Activated B cell treated with CpG ODN at 0.5 μM for 24 hours (primary cell): ENCODE data around the gene PFDN4. TPM values are rescaled to one million over a fixed set of nuclear protein-coding genes. Genes with fewer than 3 reads are reported as not detected.

Source experiments
- ATAC-seq: fragments of 200-7000 bp; cut with Tn5 transposase; one replicate; pipeline ENCODE4 v1.10.0; 2021; ENCODE audit warnings: low read depth, mild to moderate bottlenecking, moderate library complexity
- CTCF ChIA-PET: fragments of 350-600 bp; sonication (Branson Sonifier 250); formaldehyde crosslinking; loops from one replicate; lab custom pipeline; 2021; ENCODE audit warnings: antibody characterized with exemption; lab: Charles Lee
- POLR2A ChIA-PET: fragments of 350-600 bp; sonication (Branson Sonifier 250); formaldehyde crosslinking; loops from one replicate; lab custom pipeline; 2021; ENCODE audit warnings: antibody characterized with exemption; lab: Charles Lee
- DNase-seq: peaks from one replicate; pipeline ENCODE4 v3.0.0; 2022
- H3K27ac Mint-ChIP-seq: one replicate; pipeline ENCODE4 v1.8.0; 2020; ENCODE audit warnings: mixed read lengths
- H3K27me3 Mint-ChIP-seq: one replicate; pipeline ENCODE4 v1.8.0; 2021; ENCODE audit warnings: mixed read lengths
- H3K36me3 Mint-ChIP-seq: one replicate; pipeline ENCODE4 v1.8.0; 2021; ENCODE audit warnings: low read depth, mixed read lengths
- H3K4me1 Mint-ChIP-seq: one replicate; pipeline ENCODE4 v1.8.0; 2021; ENCODE audit warnings: mixed read lengths
- H3K4me3 Mint-ChIP-seq: one replicate; pipeline ENCODE4 v1.8.0; 2020; ENCODE audit warnings: mild to moderate bottlenecking, mixed read lengths
- H3K9me3 Mint-ChIP-seq: one replicate; pipeline ENCODE4 v1.8.0; 2020; ENCODE audit warnings: mixed read lengths
- intact Hi-C: fragments of 100-400 bp; cut with micrococcal nuclease; formaldehyde crosslinking; loops from one replicate; pipeline ENCODE4 v1.15.1; 2024
- total RNA-seq: library from RNA; stranded (reverse); gene quantifications from 2 replicates; pipeline ENCODE4 v1.2.3, GENCODE V29; 2022
- TF ChIP-seq, protein P1 (sequence below): fragments of 200-600 bp; IDR thresholded peaks from one replicate; pipeline ENCODE4 v1.8.0; 2022; ENCODE audit warnings: antibody characterized with exemption, mild to moderate bottlenecking

PFDN4 gene
- total RNA-seq, 1 donor from 2014 or later = 16.5 TPM

DNA sequence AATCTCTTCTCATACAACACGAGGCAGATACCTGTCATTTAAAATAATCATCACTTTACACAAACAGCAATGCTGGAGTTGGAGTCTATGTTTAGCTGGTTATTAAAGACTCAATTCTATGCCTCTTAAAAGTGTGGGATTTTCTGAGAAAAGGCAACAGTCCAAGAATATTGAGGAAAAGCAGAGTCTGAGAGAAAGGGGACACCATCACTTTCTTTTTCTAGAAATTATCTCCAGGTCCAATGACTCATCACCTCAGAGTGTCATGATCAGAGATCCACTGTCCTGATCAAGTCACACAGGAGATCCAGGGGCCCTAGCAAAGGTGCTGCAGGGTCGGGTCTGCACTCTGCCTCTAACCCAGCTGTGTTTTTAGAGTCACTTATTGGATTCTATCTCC, 42.1 kb upstream of the PFDN4 start:
- TF ChIP-seq, protein P1, sequence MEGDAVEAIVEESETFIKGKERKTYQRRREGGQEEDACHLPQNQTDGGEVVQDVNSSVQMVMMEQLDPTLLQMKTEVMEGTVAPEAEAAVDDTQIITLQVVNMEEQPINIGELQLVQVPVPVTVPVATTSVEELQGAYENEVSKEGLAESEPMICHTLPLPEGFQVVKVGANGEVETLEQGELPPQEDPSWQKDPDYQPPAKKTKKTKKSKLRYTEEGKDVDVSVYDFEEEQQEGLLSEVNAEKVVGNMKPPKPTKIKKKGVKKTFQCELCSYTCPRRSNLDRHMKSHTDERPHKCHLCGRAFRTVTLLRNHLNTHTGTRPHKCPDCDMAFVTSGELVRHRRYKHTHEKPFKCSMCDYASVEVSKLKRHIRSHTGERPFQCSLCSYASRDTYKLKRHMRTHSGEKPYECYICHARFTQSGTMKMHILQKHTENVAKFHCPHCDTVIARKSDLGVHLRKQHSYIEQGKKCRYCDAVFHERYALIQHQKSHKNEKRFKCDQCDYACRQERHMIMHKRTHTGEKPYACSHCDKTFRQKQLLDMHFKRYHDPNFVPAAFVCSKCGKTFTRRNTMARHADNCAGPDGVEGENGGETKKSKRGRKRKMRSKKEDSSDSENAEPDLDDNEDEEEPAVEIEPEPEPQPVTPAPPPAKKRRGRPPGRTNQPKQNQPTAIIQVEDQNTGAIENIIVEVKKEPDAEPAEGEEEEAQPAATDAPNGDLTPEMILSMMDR = no peak
- intact Hi-C loops = no loop called here
- DNase-seq (no peak), ATAC-seq (no peak)
- POLR2A ChIA-PET = no interaction called here
- CTCF ChIA-PET = no interaction called here
- H3K27ac Mint-ChIP-seq = no peak overlapping the region
- no peak overlapping the region for H3K4me3 Mint-ChIP-seq
- H3K9me3 Mint-ChIP-seq = no peaks in the 10 kb centered on the region
- no peaks in the 10 kb centered on the region for H3K4me1 Mint-ChIP-seq
- peaks cover 25% of the 10 kb centered on the region for H3K27me3 Mint-ChIP-seq
- no peaks in the 10 kb centered on the region for H3K36me3 Mint-ChIP-seq

DNA sequence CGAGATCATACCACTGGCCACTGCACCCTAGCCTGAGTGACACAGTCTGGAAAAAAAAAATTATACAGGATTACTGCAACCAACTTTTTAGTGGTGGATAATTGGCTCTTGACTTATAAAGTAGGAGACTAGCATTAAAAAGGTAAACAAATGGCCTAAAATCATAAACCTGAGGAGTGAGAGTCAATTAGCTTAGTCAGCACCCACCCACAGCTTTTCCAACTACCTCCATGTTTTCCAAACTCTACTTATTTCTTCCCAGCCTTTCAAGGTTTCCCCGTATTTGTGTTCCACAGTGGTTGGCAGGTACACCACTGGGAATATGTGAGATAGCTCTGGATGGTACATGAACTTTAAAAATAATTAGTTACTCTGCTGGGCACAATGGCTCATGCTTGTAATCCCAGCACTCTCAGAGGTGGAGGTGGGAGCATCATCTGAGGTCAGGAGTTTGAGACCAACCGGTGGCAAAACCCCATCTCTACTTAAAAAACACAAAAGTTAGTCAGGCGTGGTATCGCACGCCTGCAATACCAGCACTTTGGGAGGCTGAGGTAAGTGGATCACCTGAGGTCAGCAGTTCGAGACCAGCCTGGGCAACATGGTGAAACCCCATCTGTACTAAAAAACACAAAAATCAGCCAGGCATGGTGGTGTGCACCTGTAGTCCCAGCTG, 40.8 kb upstream of the PFDN4 start:
- H3K27ac Mint-ChIP-seq = no peak overlapping the region
- TF ChIP-seq, protein P1 = no peak
- peaks cover 34% of the 10 kb centered on the region for H3K27me3 Mint-ChIP-seq
- H3K36me3 Mint-ChIP-seq = no peaks in the 10 kb centered on the region
- no peaks in the 10 kb centered on the region for H3K9me3 Mint-ChIP-seq
- H3K4me3 Mint-ChIP-seq = no peak overlapping the region
- no peak for ATAC-seq
- POLR2A ChIA-PET = no interaction called here
- DNase-seq = no peak
- CTCF ChIA-PET = no interaction called here
- H3K4me1 Mint-ChIP-seq = no peaks in the 10 kb centered on the region
- intact Hi-C loops = no loop called here

DNA sequence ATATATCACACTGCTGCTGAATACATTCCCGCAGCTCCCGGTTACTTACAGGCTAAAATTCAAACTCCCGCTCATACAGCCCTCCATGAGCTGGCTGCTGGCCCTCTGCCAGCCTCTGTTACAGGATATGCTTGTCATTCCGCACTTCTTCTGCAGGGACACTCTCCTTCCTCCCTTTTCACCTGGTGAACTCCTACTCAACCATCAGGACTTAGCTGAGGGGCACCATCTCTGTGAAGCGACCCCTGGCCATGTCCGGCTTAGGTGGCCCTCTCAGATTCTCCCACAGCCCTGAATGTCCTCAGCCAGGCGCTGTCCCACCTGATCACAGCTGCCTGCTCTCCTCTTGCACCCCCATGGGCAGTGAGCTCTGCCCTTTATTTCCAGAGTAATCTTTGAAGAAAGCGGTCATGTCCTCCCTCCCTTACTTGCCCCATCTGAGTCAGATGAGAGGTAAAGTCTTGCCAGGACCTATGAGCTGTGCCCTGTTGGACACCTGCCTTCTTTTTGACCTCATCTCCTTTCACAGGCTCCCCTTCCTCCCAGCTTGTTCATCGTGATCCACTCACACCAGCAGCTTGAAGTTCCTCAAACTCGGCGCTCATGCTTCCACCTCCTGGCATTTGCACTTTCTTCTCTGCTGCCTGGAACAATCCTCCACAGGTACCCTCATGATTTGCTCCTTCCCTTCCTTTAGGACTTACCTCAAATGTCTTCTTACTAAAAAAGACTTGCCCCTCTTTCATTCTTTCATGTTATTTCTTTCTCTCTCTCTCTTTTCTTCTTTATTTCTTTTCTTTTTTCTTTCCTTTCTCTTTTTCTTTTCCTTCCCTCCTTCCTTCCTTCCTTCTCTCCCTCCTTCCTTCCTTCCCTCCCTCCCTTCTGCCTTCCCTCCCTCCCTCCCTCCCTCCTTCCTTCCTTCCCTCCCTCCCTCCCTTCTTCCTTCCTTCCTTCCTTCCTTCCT, 39.7 kb upstream of the PFDN4 start:
- no peak for ATAC-seq
- no peaks in the 10 kb centered on the region for H3K36me3 Mint-ChIP-seq

DNA sequence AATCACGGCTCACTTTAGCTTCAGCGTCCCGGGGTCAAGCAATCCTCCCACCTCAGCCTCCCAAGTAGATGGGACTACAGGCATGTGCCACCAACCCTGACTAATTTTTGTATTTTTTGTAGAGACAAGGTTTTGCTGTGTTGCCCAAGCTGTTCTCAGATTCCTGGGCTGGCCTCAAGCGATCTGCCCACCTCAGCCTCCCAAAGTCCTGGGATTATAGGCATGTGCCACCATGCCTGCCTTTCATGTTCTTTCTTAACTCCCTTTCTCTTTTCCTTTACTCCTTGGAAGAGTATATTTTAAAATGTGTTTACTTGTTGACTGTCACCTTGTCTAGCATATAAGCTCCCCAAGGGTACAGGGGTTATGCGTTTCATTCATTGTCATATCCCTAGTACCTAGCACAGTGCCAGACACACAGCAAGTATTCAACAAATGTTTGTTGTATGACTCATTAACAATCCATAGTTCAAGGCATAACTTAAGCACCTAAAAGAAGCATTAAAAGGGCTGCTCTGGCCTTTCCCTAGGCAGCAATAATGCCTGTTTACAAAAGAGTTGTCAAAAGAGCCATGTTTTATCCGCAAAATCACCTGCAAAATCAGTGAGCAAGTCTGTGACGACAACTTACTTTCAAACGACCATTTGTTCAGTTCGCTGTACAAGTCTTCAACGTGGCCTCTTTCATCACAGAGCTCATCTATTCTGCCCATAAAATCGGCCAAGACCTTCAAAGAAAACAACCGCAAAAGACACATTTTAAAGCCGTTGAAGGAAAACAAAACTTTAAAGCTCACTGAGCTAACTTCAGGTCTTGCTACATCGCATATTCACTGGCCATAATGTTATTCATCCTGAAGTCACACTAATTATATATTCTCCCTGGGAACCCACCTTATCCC, 38.7 kb upstream of the PFDN4 start:
- ChIA-PET CTCF (no interaction called here), POLR2A (no interaction called here)
- no peaks in the 10 kb centered on the region for H3K36me3 Mint-ChIP-seq
- intact Hi-C loops = no loop called here
- peaks cover 51% of the 10 kb centered on the region for H3K27me3 Mint-ChIP-seq
- no peak overlapping the region for H3K4me3 Mint-ChIP-seq
- DNase-seq (no peak), ATAC-seq (no peak)
- H3K4me1 Mint-ChIP-seq = peaks cover 7% of the 10 kb centered on the region
- H3K27ac Mint-ChIP-seq = no peak overlapping the region
- H3K9me3 Mint-ChIP-seq = no peaks in the 10 kb centered on the region
- TF ChIP-seq, protein P1 = no peak

More for the DNA sequence above, 39.7 kb upstream of the PFDN4 start:
- H3K9me3 Mint-ChIP-seq = no peaks in the 10 kb centered on the region
- peaks cover 44% of the 10 kb centered on the region for H3K27me3 Mint-ChIP-seq
- no peak overlapping the region for H3K4me3 Mint-ChIP-seq
- TF ChIP-seq, protein P1 = no peak
- H3K4me1 Mint-ChIP-seq = no peaks in the 10 kb centered on the region
- intact Hi-C loops = no loop called here
- H3K27ac Mint-ChIP-seq = no peak overlapping the region
- ChIA-PET POLR2A (interaction anchor here (0.6 kb wide), 1 partner anchor 466 kb away, joined by 3 read pairs; no protein-coding TSS in a partner anchor), CTCF (interaction anchor here (0.9 kb wide), 1 partner anchor 61 kb away, joined by 3 read pairs; no protein-coding TSS in a partner anchor)
- no peak for DNase-seq
